ENCODE data around the gene FXYD7. TPM values are rescaled to one million over a fixed set of nuclear protein-coding genes. Genes with fewer than 3 reads are reported as not detected.

The FXYD7 gene
- total RNA-seq, 1 experiment from 2014 or later, result 0.71 TPM

GRCh38 chr19:35093430-35093829 is 49.6 kb upstream of the FXYD7 start:
- CTCF ChIA-PET, result interaction anchor here (1.4 kb wide), 1 partner anchor 48 kb away, joined by 4 read pairs; no protein-coding TSS in a partner anchor
- TF ChIP-seq, protein P1, sequence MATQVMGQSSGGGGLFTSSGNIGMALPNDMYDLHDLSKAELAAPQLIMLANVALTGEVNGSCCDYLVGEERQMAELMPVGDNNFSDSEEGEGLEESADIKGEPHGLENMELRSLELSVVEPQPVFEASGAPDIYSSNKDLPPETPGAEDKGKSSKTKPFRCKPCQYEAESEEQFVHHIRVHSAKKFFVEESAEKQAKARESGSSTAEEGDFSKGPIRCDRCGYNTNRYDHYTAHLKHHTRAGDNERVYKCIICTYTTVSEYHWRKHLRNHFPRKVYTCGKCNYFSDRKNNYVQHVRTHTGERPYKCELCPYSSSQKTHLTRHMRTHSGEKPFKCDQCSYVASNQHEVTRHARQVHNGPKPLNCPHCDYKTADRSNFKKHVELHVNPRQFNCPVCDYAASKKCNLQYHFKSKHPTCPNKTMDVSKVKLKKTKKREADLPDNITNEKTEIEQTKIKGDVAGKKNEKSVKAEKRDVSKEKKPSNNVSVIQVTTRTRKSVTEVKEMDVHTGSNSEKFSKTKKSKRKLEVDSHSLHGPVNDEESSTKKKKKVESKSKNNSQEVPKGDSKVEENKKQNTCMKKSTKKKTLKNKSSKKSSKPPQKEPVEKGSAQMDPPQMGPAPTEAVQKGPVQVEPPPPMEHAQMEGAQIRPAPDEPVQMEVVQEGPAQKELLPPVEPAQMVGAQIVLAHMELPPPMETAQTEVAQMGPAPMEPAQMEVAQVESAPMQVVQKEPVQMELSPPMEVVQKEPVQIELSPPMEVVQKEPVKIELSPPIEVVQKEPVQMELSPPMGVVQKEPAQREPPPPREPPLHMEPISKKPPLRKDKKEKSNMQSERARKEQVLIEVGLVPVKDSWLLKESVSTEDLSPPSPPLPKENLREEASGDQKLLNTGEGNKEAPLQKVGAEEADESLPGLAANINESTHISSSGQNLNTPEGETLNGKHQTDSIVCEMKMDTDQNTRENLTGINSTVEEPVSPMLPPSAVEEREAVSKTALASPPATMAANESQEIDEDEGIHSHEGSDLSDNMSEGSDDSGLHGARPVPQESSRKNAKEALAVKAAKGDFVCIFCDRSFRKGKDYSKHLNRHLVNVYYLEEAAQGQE (IDR thresholded peaks at IDR 0.05; ENCODE audit: low read depth), result no peak
- no peak for TF ChIP-seq YY1 (IDR thresholded peaks at IDR 0.05; ENCODE audit: extremely low read depth, insufficient replicate concordance, low read depth, low read length)
- TF ChIP-seq ATF3 (IDR thresholded peaks at IDR 0.05), result no peak
- TF ChIP-seq TCF7L2 (IDR thresholded peaks at IDR 0.05; ENCODE audit: borderline replicate concordance, extremely low read depth, insufficient read depth, insufficient read length), result no peak
- TF ChIP-seq RAD21 (IDR thresholded peaks at IDR 0.05; ENCODE audit: low read depth), result no peak
- TF ChIP-seq ZBTB33 (IDR thresholded peaks at IDR 0.05; ENCODE audit: extremely low read depth, insufficient replicate concordance, low read length), result no peak
- TF ChIP-seq CEBPB (IDR thresholded peaks at IDR 0.05; ENCODE audit: low read depth), result no peak
- no peak for TF ChIP-seq EGR1 (IDR thresholded peaks at IDR 0.05; ENCODE audit: low read depth)
- TF ChIP-seq EZH2 (IDR thresholded peaks at IDR 0.05), result no peak
- H3K9me3 ChIP-seq (ENCODE audit: control insufficient read depth in 1 of 2, insufficient read depth in 1 of 2, low read depth in 1 of 2, low read length in 2 of 2), result no peaks in the 10 kb centered on the region
- H4K20me1 ChIP-seq (ENCODE audit: insufficient read depth), result no peaks in the 10 kb centered on the region
- H3K27me3 ChIP-seq (ENCODE audit: insufficient read depth, low read length), result no peaks in the 10 kb centered on the region
- ATAC-seq (no peak), DNase-seq (ENCODE audit: low read depth, low spot score) (no peak)
- H3K4me2 ChIP-seq (ENCODE audit: low read length), result no peak overlapping the region
- no peaks in the 10 kb centered on the region for H3K36me3 ChIP-seq (ENCODE audit: control insufficient read depth in 1 of 2, insufficient read depth in 2 of 2, low read length in 2 of 2)
- no peaks in the 10 kb centered on the region for H3K79me2 ChIP-seq (ENCODE audit: insufficient read depth, low read length)
- no TSS peak for BruUV-seq (replicated peaks)
- H2AFZ ChIP-seq (ENCODE audit: low read depth, low read length, poor library complexity, severe bottlenecking), result no peak overlapping the region
- H3K4me3 ChIP-seq (replicated peaks in 1 of 2; ENCODE audit: low read depth in 1 of 2, low read length in 2 of 2), result no peak overlapping the region
- intact Hi-C loops (cut with micrococcal nuclease), result no loop called here
- RAD21 ChIA-PET (ENCODE audit: low non-redundant PET in 1 of 2, low total read pairs in 2 of 2, uncharacterized antibody in 2 of 2, unreplicated experiment in 2 of 2), result no interaction called here
- H3K9me2 ChIP-seq (ENCODE audit: insufficient read depth), result no peaks in the 10 kb centered on the region
- POLR2A ChIA-PET, result no interaction called here
- H3K27ac ChIP-seq (ENCODE audit: low read depth, low read length), result no peak overlapping the region
- no peak overlapping the region for H3K9ac ChIP-seq (ENCODE audit: low read length)
- peaks cover 0 to 14% of the 10 kb centered on the region in 2 experiments; a peak in 2 of 4 replicates for H3K4me1 ChIP-seq (ENCODE audit: control insufficient read depth in 1 of 2, insufficient read depth in 2 of 2, low read length in 2 of 2)

All from HCT116 (cell line).